Measurements from ENCODE around the gene TREM2.

GRCh38 chr6:41136911-41137310, 26.0 kb downstream of the TREM2 start:
- TF ChIP-seq SP1 (IDR thresholded peaks at IDR 0.05; ENCODE audit: low read depth, low read length) (no peak), CTCF (IDR thresholded peaks at IDR 0.05; ENCODE audit: control extremely low read depth in 1 of 3, insufficient read depth in 1 of 3, low read depth in 1 of 3, low read length in 3 of 3) (no peak), TAF1 (IDR thresholded peaks at IDR 0.05; ENCODE audit: low read depth, low read length) (no peak), POLR2A (IDR thresholded peaks at IDR 0.05; ENCODE audit: control extremely low read depth in 1 of 2, low read depth in 2 of 2, low read length in 2 of 2) (no peak), EZH2 (IDR thresholded peaks at IDR 0.05; ENCODE audit: low read depth, low read length, severe bottlenecking) (no peak), BCL11A (IDR thresholded peaks at IDR 0.05; ENCODE audit: low read depth in 2 of 2, low read length in 2 of 2) (no peak), RAD21 (IDR thresholded peaks at IDR 0.05 in 1 of 2, conservative IDR thresholded peaks at IDR 0.05 in 1 of 2; ENCODE audit: low read depth in 2 of 2, low read length in 2 of 2) (no peak)
